T-helper 9 cell (primary cell): ENCODE data around the gene NOC2L.

Experiments
- DNase-seq: peaks from one replicate; pipeline ENCODE4 v3.0.0-alpha.2; 2020

NOC2L gene

GRCh38 chr1:941015-941587 is 18.0 kb downstream of the NOC2L start:
- no peak for DNase-seq

GRCh38 chr1:940107-941014 is 18.7 kb downstream of the NOC2L start:
- DNase-seq = no peak

- DNase-seq = no peak
Measured at GRCh38 chr1:939511-940106, 19.4 kb downstream of the NOC2L start.

- DNase-seq = no peak
Measured at GRCh38 chr1:938711-939489, 20.2 kb downstream of the NOC2L start.

GRCh38 chr1:938088-938683 is 20.9 kb downstream of the NOC2L start:
- DNase-seq = no peak

GRCh38 chr1:937521-937920 is 21.5 kb downstream of the NOC2L start:
- no peak for DNase-seq

GRCh38 chr1:936348-937264 is 22.4 kb downstream of the NOC2L start:
- DNase-seq = no peak

- DNase-seq = no peak
Measured at GRCh38 chr1:935751-936231, 23.3 kb downstream of the NOC2L start.

- no peak for DNase-seq
Measured at GRCh38 chr1:934991-935750, 23.9 kb downstream of the NOC2L start.

- DNase-seq = no peak
Measured at GRCh38 chr1:933603-933940, 25.5 kb downstream of the NOC2L start.

GRCh38 chr1:932776-933602 is 26.1 kb downstream of the NOC2L start:
- DNase-seq = no peak

GRCh38 chr1:932173-932510 is 26.9 kb downstream of the NOC2L start:
- DNase-seq = no peak

GRCh38 chr1:931380-932172 is 27.5 kb downstream of the NOC2L start:
- DNase-seq = no peak

GRCh38 chr1:930633-931138 is 28.4 kb downstream of the NOC2L start:
- DNase-seq = no peak

GRCh38 chr1:929712-930632 is 29.1 kb downstream of the NOC2L start:
- no peak for DNase-seq

GRCh38 chr1:928825-929661 is 30.0 kb downstream of the NOC2L start:
- DNase-seq = no peak

- no peak for DNase-seq
Measured at GRCh38 chr1:927748-928147, 31.3 kb downstream of the NOC2L start.
